ENCODE data around the gene LRIT1. TPM values are rescaled to one million over a fixed set of nuclear protein-coding genes. Genes with fewer than 3 reads are reported as not detected.

LRIT1 gene
- total RNA-seq, 1 experiment from 2014 or later, result not detected

DNA sequence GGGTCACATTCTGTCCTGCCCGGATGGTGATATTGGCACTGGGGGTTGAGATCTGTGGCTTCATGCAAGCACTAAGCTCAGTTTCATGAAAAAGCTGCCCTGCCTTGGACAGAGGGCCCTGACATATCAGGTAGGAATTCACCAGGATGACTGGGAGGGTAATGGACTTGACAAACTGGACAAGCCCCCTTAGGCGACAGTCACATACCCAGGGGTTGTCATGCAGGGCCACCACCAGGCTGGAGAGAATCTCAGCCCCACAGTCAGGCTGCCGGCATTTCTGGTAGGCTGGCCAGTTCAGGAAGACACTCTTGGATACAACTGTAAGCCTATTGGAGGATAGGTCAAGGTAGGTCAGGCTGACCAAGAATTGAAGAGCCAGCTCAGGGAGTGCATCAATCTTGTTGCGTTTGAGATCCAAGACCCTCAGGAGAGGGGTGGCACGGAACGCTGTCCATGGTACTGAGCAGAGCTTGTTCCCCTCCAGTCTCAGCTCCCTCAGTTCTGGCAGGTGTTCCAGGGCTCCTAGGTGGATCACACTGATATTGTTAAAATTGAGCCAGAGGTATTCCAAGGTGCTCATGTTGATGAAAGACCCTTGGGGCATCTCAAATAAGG lies 16.8 kb downstream of the LRIT1 start:
- Histone ChIP-seq H3K4me1 (ENCODE audit: insufficient read depth, low read length, poor library complexity, severe bottlenecking) (no peaks in the 10 kb centered on the region), H3K9me3 (ENCODE audit: low read depth, low read length, poor library complexity, severe bottlenecking) (no peaks in the 10 kb centered on the region), H3K36me3 (ENCODE audit: insufficient read depth, low read length, poor library complexity, severe bottlenecking) (no peaks in the 10 kb centered on the region), H3K27ac (ENCODE audit: low read depth, low read length, poor library complexity, severe bottlenecking) (no peak overlapping the region), H3K27me3 (replicated peaks; ENCODE audit: insufficient read depth, low read depth, low read length, poor library complexity) (peaks cover 6% of the 10 kb centered on the region), H3K4me3 (ENCODE audit: low read depth, low read length, poor library complexity, severe bottlenecking) (no peak overlapping the region)
- TF ChIP-seq, protein P1, sequence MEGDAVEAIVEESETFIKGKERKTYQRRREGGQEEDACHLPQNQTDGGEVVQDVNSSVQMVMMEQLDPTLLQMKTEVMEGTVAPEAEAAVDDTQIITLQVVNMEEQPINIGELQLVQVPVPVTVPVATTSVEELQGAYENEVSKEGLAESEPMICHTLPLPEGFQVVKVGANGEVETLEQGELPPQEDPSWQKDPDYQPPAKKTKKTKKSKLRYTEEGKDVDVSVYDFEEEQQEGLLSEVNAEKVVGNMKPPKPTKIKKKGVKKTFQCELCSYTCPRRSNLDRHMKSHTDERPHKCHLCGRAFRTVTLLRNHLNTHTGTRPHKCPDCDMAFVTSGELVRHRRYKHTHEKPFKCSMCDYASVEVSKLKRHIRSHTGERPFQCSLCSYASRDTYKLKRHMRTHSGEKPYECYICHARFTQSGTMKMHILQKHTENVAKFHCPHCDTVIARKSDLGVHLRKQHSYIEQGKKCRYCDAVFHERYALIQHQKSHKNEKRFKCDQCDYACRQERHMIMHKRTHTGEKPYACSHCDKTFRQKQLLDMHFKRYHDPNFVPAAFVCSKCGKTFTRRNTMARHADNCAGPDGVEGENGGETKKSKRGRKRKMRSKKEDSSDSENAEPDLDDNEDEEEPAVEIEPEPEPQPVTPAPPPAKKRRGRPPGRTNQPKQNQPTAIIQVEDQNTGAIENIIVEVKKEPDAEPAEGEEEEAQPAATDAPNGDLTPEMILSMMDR (conservative IDR thresholded peaks at IDR 0.05; ENCODE audit: low read depth, low read length), result no peak
- no peak for TF ChIP-seq EZH2 (IDR thresholded peaks at IDR 0.05; ENCODE audit: borderline replicate concordance, low read depth, low read length, poor library complexity, severe bottlenecking)
- DNase-seq (ENCODE audit: low spot score), result peak; percentile 21
- BruUV-seq (replicated peaks), result no TSS peak
- CTCF ChIA-PET, result no interaction called here
- intact Hi-C loops (cut with micrococcal nuclease; ENCODE audit: unreplicated experiment), result no loop called here
- POLR2A ChIA-PET (ENCODE audit: low non-redundant PET), result no interaction called here

DNA sequence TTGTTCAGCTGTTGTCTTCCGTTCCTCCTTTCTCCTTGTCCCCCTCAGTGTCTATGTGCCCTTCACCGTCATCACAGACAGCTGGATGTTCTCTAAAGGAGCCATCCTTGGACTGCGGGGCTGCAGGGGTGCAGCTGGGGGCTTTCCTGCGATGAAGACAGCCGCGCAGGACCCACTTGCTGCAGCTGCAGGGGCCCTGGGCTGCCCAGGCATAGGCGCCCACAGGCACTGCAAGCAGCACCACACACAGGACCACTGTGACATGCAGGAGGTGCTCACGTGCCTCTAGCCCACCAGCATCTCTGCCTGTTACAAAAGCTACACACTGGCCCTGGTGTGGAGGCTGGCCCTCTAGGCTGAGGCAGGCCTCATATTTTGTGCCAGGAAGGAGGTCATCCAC lies 19.4 kb downstream of the LRIT1 start:
- CTCF ChIA-PET, result no interaction called here

DNA sequence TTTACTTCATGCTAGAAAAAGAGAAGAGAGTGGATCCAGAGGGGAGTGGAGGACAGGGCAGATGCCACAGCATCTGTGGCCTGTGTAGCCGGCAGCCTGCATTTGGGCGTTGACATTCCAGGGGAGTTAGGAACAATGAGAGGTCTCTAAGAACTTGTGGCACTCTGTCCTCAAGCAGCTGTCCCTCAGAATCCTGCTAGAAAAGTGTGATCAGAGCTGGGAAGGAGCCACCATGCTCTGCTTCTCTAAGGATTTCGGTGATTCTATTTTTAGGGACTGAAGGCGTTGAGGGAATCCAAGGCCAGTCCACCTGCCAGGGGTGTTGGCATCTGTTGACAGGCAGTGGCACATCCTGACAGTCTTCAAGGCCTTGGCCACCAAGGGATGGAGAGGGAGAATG lies 23.6 kb downstream of the LRIT1 start:
- no peaks in the 10 kb centered on the region for H3K36me3 ChIP-seq (ENCODE audit: insufficient read depth, low read length, poor library complexity, severe bottlenecking)
- intact Hi-C loops (cut with micrococcal nuclease; ENCODE audit: unreplicated experiment), result no loop called here
- ChIA-PET CTCF (no interaction called here), POLR2A (ENCODE audit: low non-redundant PET) (no interaction called here)
- no TSS peak for BruUV-seq (replicated peaks)
- H3K9me3 ChIP-seq (ENCODE audit: low read depth, low read length, poor library complexity, severe bottlenecking), result no peaks in the 10 kb centered on the region
- H3K4me1 ChIP-seq (ENCODE audit: insufficient read depth, low read length, poor library complexity, severe bottlenecking), result no peaks in the 10 kb centered on the region
- no peak for DNase-seq (ENCODE audit: low spot score)
- TF ChIP-seq, protein P1 (conservative IDR thresholded peaks at IDR 0.05; ENCODE audit: low read depth, low read length), result no peak
- TF ChIP-seq EZH2 (IDR thresholded peaks at IDR 0.05; ENCODE audit: borderline replicate concordance, low read depth, low read length, poor library complexity, severe bottlenecking), result no peak
- H3K4me3 ChIP-seq (ENCODE audit: low read depth, low read length, poor library complexity, severe bottlenecking), result no peak overlapping the region
- H3K27me3 ChIP-seq (replicated peaks; ENCODE audit: insufficient read depth, low read depth, low read length, poor library complexity), result peaks cover 3% of the 10 kb centered on the region
- no peak overlapping the region for H3K27ac ChIP-seq (ENCODE audit: low read depth, low read length, poor library complexity, severe bottlenecking)

More for the DNA sequence above, 19.4 kb downstream of the LRIT1 start:
- POLR2A ChIA-PET (ENCODE audit: low non-redundant PET), result no interaction called here
- TF ChIP-seq, protein P1 (conservative IDR thresholded peaks at IDR 0.05; ENCODE audit: low read depth, low read length), result no peak
- TF ChIP-seq EZH2 (IDR thresholded peaks at IDR 0.05; ENCODE audit: borderline replicate concordance, low read depth, low read length, poor library complexity, severe bottlenecking), result no peak
- no TSS peak for BruUV-seq (replicated peaks)
- no peak overlapping the region for H3K27ac ChIP-seq (ENCODE audit: low read depth, low read length, poor library complexity, severe bottlenecking)
- no peak overlapping the region for H3K4me3 ChIP-seq (ENCODE audit: low read depth, low read length, poor library complexity, severe bottlenecking)
- H3K4me1 ChIP-seq (ENCODE audit: insufficient read depth, low read length, poor library complexity, severe bottlenecking), result no peaks in the 10 kb centered on the region
- H3K27me3 ChIP-seq (replicated peaks; ENCODE audit: insufficient read depth, low read depth, low read length, poor library complexity), result peaks cover 3% of the 10 kb centered on the region
- no peaks in the 10 kb centered on the region for H3K9me3 ChIP-seq (ENCODE audit: low read depth, low read length, poor library complexity, severe bottlenecking)
- intact Hi-C loops (cut with micrococcal nuclease; ENCODE audit: unreplicated experiment), result no loop called here
- no peak for DNase-seq (ENCODE audit: low spot score)
- H3K36me3 ChIP-seq (ENCODE audit: insufficient read depth, low read length, poor library complexity, severe bottlenecking), result no peaks in the 10 kb centered on the region

All from A673 (cell line).